Renal cortical epithelial cell (primary cell): ENCODE data around the gene HOMER2. TPM values are rescaled to one million over a fixed set of nuclear protein-coding genes. Genes with fewer than 3 reads are reported as not detected.

Source experiments
- DNase-seq: peaks from one replicate; pipeline ENCODE4 v3.0.0-alpha.2; 2011; ENCODE audit warnings: low read depth
- total RNA-seq: library from RNA; depleted of rRNA; stranded (reverse); fragments of >200 nt; gene quantifications from 2 replicates; pipeline ENCODE4 v1.2.3, GENCODE V29; 2014

Gene HOMER2
- total RNA-seq, 1 donor from 2014 or later, result 56.6 TPM

DNA sequence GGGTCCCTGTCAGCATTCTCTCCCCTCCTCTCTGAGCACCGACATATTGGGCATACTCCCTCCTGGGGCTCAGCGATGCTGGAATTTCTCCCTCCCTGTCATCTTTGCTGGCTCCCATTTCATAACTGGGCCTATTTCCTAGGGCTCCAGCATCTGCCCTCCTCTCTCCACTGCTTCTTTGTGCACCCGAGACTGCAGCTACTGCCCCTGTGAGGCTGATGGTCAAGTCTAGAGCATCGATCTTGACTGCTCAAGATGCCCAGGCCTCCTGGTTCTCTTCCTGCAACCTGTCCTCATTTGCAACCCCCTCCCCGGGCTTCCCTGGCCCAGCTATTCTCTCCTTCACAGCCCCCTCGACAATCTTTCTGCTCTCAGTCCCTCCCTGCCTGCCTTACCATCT lies 89.6 kb downstream of the HOMER2 start:
- DNase-seq, result no peak

DNA sequence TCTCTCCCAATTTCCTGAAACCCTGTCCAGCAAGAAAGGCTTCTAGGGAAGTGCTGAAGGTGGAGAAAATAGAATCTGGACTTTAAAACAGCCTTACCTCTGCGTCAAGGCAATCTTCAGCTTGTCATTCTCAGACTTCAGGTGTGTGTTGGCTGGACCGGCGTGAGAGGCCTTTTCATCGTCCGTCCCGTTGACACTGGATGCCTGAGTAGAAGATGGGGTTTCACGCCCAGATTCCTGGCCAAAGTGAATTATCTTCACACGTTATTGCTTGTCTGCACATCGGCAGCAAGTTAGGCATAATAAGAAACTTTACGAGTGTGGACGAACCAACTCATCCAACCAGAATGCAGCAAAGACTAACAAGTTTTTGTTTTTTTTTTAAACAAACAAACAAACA lies 93.6 kb downstream of the HOMER2 start:
- no peak for DNase-seq

DNA sequence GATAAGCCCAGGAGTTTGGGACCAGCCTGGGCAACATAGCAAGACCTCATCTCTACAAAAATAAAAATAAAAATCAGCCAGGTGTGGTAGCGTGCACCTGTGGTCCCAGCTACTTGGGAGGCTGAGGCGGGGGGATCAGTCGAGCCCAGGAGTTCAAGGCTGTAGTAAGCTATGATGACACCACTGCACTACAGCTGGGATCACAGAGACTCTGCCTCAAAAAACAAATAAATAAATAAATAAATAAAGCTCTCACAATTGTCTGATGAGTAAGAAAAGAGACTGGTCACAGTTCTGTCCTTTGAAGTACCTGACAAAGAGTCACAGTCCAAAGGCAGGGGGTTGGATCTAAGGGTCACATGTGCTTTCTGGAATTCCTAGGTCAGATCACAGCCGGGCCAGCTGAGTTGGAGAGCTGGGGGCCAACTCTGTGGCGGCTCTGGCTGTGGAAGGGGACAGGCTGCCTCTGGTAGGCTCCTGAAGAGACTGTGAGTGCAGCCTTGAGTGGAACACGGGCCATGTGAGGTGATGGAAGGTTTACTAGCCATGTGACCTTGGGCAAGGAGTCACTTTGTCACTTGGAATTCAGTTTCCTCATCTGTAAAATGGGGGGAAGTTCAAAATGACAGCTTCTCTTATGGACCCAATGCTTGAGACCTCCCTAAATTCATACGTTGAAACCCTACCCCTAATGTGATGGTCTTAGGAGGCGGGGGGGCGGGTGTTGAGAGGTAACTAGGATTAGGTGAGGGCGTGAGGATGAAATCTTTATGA lies 95.9 kb downstream of the HOMER2 start:
- no peak for DNase-seq

DNA sequence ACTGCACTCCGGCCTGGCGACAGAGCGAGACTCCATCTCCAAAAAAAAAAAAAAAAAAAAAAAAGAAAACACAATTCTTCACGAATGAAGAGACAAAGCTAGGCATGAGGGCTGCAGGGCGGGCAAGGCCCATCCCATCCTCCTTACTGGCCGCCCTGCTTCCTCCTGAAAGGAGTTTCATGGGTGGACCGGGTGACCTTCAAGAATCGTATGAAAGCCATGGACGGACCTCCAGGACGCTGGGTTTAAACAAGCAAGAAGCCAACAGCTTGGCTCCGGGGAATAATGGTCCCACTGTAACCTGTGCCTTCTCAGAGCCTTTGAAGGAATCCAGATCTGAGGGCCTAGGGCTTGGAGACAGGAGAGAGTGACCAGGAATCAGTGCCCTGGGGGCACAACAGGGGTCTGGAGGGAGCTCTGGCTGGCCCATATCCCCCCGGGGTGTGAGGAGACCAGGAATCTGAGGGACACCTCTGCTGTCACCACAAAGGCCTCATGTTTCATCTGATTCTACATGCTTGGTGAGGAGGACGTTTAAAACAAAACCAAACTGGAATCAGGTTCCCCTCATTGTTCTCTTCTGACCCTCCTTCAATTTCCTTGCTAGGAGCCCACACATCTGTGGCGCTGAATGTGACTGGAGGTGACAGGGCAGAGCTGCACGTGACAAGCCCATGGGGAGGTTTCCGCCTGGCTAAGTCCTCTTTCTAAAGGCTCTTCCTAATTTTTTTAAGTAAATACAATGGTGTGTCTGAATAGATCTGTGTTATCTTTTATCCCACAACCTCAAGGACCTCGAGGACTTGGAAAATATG lies 97.0 kb downstream of the HOMER2 start:
- no peak for DNase-seq

GRCh38 chr15:82854554-82854953 lies 98.0 kb downstream of the HOMER2 start:
- DNase-seq, result no peak

- DNase-seq, result no peak
Observed at GRCh38 chr15:82852941-82853561, 99.5 kb downstream of the HOMER2 start.

- peak; percentile 34 for DNase-seq
Observed at GRCh38 chr15:82851981-82852511, 100.5 kb downstream of the HOMER2 start.

DNA sequence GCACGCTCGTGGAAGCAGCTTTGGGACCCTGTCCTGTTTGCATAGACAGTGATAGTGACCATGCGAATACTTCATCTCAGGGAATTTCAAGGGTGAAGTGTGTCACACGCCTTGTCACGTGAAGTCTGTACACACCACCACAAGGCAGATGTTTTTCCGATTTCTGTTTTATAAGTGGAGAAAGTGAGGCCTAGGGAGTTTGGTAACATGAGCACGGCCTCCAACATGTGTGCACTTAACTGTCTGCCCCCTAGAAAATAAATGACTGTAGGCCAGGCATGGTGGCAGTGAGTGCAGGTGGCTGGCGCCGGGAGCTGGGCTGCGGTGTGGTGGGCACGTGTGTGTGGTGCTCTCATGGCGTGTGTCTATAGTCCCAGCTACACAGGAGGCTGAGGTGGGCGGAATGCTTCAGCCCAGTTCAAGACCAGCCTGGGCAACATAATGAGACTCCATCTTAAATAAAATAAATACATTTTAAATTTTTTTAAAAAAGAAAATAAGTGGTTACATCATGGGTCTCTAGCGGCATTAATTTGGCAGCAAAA lies 101.1 kb downstream of the HOMER2 start:
- DNase-seq, result no peak

GRCh38 chr15:82850731-82851130 lies 101.8 kb downstream of the HOMER2 start:
- DNase-seq, result no peak

DNA sequence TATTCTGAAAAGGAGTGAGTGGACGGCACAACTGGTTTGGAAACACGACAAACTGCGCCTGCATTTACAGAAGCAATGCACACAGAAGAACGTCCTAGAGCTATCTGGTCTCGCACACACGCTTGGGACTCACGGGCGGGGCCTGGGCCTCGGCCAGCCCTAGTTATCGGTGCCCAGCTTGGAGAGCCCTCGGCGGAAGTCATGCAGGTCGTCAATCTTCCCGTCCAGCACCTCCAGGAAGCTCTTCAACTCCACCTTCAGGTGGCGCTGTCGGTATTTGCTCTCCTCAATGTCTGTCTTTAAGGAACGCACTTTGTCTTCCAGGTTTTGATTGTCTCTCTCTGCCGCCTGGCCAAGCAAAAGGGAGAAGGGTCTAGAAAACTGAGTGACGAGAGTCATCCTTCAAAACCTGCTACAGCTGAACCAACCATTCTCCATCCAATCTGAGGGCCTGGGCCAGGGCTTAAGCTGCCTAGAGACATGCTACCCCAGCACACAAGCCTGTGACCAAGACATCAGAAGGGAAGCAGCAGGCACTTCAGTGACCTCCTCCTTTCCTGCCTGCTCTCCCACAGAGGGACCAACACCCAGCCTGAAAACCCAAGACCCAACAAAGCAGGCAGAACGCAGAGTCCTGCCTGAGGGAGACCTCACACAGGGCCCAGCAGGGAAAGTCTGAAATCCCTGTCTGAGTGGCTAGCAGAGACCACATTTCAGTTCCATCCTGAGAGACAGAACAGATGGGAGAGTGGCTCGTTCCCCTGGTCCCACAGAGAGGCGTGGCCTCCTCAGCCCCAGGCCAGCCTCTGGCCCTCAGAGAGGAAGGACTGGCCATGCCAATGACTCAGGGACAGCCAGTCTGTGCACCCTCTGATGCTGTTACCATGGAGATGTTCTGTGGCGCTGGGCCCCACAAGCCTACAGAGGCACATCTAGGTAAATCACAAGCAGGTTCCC lies 102.7 kb downstream of the HOMER2 start:
- DNase-seq, result peak; percentile 78

DNA sequence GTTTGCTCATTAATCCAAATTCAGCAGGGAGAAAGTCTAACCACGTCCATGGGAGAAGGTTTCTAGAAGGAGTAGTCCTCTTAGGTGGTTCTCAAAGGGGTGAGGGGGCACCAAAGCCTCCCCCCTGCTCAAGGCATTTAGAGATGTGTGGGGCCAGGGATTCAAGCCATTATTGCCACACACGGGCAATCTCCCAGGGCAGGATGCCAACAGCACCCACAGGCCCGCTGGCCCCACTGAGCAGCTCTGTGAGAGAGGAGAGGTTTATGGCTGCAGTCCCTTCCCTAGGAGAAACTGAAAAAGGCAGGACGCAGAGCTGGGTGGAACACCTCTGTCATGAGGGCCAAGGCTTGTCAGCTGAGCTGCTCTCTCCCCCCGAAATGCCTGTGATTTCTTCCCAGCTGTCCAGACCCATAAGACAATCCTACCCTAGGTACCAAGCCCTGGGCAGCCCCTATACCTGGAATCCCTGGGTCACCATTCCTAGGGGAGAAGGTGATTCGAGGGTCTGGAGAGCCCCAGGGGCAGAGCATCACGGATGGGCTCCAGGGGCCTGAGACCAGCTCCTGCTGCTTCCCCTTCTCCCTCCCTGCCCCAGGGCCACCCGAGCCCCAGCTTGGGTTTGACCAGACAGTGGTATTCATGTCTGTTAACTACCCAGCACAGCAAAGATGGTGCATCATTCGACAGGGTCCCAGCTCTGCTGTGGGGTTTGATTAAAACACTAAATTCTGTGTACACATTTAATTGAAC lies 104.1 kb downstream of the HOMER2 start:
- DNase-seq, result no peak

DNA sequence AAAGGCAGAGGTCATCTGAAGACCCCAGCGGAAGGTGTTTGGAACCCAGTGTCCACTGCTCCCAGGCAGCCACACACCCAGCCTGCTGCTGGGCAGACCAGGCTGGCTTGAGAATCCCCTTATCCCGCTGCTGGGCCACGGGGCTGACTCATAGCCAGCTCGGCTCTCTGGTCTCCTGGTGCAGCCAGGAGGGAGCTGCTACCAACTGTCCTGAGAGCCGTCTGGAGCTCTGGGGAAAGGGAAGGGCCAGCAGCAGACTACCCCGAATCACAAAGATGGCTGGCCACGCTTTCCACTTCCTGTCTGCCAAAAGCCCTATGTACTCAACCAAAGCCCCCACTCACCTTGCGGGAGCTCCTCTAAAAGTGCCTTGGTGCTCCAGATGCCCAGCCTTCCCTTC lies 104.8 kb downstream of the HOMER2 start:
- DNase-seq, result no peak

DNA sequence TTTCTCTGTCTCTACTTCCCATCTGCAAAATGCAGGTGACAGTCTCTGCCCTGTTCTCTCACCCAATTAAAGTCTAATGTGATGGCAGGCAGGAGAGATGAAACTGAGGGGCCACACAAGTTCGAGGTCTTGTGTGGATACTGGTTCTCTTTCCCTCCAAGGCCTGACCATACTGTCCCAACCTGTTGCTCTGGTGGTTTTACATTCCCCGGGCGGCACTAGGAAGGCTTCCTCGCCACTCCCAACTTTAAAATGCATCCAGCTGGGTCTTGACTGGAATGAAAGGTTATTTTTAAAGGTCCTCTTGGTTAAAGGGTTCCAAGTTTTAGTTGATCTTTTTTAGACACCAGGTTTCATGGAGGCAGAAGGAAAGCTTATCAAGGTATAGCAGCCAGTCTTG lies 105.9 kb downstream of the HOMER2 start:
- DNase-seq, result no peak

GRCh38 chr15:82845686-82846085 lies 106.8 kb downstream of the HOMER2 start:
- DNase-seq, result no peak

- no peak for DNase-seq
Observed at GRCh38 chr15:82843566-82843965, 109.0 kb downstream of the HOMER2 start.

GRCh38 chr15:82840166-82840565 lies 112.4 kb downstream of the HOMER2 start:
- no peak for DNase-seq

DNA sequence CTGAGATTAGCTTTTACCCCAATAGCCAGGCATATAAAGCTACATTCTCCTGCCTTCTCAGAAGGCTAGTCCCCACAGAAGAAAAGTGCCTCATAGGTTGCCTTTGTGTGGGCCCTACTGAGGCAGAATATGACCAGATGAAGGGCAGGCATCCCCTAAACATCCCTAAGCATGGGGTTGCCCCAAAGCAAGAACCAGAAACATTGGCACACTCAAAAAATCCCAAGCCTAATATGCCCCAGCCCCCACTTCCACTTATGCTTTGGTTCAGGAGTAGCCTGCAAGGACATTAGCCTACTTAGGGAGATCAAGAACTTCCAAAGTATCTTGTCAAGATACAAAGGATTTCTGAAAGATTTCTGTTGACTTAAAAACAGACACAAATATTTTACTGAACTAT lies 113.4 kb downstream of the HOMER2 start:
- DNase-seq, result no peak

GRCh38 chr15:82838096-82838735 lies 114.3 kb downstream of the HOMER2 start:
- no peak for DNase-seq

- DNase-seq, result no peak
Observed at GRCh38 chr15:82835391-82835917, 117.1 kb downstream of the HOMER2 start.

- no peak for DNase-seq
Observed at GRCh38 chr15:82833362-82833682, 119.2 kb downstream of the HOMER2 start.
